ENCODE data around the gene IMP3. TPM values are rescaled to one million over a fixed set of nuclear protein-coding genes. Genes with fewer than 3 reads are reported as not detected.

The IMP3 gene
- total and polyA plus RNA-seq, 10 donors = 51.3 to 177 (median 103) TPM

- Histone ChIP-seq H3K27me3 (replicated peaks in 1 of 7) (no peaks in the 10 kb centered on the region), H3K9me3 (no peaks in the 10 kb centered on the region), H3K36me3 (peaks cover 0 to 12% (median 4%) of the 10 kb centered on the region in 6 donors), H3K4me1 (peaks cover 2 to 61% (median 22%) of the 10 kb centered on the region in 6 donors), H3K27ac (peak overlapping the region in 2 of 8 donors; percentile 24 to 73), H3K4me3 (no peak overlapping the region)
- no peak for DNase-seq
- TF ChIP-seq, protein P1, sequence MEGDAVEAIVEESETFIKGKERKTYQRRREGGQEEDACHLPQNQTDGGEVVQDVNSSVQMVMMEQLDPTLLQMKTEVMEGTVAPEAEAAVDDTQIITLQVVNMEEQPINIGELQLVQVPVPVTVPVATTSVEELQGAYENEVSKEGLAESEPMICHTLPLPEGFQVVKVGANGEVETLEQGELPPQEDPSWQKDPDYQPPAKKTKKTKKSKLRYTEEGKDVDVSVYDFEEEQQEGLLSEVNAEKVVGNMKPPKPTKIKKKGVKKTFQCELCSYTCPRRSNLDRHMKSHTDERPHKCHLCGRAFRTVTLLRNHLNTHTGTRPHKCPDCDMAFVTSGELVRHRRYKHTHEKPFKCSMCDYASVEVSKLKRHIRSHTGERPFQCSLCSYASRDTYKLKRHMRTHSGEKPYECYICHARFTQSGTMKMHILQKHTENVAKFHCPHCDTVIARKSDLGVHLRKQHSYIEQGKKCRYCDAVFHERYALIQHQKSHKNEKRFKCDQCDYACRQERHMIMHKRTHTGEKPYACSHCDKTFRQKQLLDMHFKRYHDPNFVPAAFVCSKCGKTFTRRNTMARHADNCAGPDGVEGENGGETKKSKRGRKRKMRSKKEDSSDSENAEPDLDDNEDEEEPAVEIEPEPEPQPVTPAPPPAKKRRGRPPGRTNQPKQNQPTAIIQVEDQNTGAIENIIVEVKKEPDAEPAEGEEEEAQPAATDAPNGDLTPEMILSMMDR (IDR thresholded peaks at IDR 0.05 in 8 of 11, conservative IDR thresholded peaks at IDR 0.05 in 3 of 11) = no peak
- TF ChIP-seq POLR2A (IDR thresholded peaks at IDR 0.05) (no peak), POLR2AphosphoS5 (IDR thresholded peaks at IDR 0.05) (no peak)
- 84 to 92% (median 88%) methylated on average over 9 of the region's 9 CpGs for WGBS, 5 donors
- intact Hi-C loops (cut with DNase I; ENCODE audit: low total_unique reads) = no loop called here
Observed at GRCh38 chr15:75662823-75663519, 22.9 kb upstream of the IMP3 start.

GRCh38 chr15:75661756-75662140, 21.7 kb upstream of the IMP3 start:
- H3K36me3 ChIP-seq = peaks cover 0 to 25% (median 6%) of the 10 kb centered on the region in 6 donors
- TF ChIP-seq POLR2AphosphoS5 (IDR thresholded peaks at IDR 0.05) (no peak), POLR2A (IDR thresholded peaks at IDR 0.05) (no peak)
- TF ChIP-seq, protein P1 (IDR thresholded peaks at IDR 0.05 in 8 of 11, conservative IDR thresholded peaks at IDR 0.05 in 3 of 11) = no peak
- DNase-seq = no peak
- H3K4me3 ChIP-seq = no peak overlapping the region
- intact Hi-C loops (cut with DNase I; ENCODE audit: low total_unique reads) = no loop called here
- peaks cover 2 to 51% (median 16%) of the 10 kb centered on the region in 6 donors for H3K4me1 ChIP-seq
- H3K27me3 ChIP-seq (replicated peaks in 1 of 7) = no peaks in the 10 kb centered on the region
- H3K27ac ChIP-seq = peak overlapping the region in 7 of 8 donors; percentile 61 to 76 (median 73)
- H3K9me3 ChIP-seq = no peaks in the 10 kb centered on the region
- WGBS, 5 donors = 60 to 80% (median 67%) methylated on average over 3 of the region's 3 CpGs

DNA sequence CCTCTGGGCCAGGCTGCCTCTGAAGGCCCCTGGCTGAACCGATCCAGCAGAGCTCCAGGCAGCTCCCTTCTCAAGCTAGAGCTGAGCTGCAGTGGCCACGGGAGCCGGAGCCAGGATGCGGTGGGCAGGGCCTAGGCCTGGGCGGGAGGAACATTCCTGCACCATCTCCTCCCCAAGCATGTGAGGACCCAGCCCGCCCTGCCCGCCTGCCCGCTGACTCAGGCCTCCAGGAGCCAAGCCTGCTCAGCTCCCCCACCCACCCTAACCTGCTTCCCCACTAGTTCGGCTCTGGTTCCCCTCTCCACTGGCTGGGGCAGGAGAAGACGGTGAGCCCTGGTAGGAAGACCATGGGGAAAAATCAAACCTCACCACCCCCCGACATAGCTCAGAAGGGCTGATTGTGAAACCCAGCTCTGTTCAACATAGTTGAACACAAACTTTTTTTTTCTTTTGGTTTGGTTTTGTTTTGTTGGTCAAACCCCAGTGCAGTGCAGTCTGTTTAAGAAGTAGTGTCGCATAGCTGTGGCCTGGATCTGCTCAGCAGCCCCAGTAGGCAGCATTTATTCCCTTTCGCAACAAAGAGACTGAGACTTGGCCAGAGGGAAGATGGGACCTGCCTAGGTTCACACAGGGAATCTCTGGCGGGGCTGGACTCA, 21.2 kb upstream of the IMP3 start:
- Histone ChIP-seq H3K27ac (peak overlapping the region in 7 of 8 donors; percentile 61 to 76 (median 73)), H3K9me3 (no peaks in the 10 kb centered on the region), H3K27me3 (replicated peaks in 1 of 7) (no peaks in the 10 kb centered on the region), H3K4me1 (peaks cover 0 to 46% (median 11%) of the 10 kb centered on the region in 6 donors), H3K4me3 (no peak overlapping the region), H3K36me3 (peaks cover 0 to 30% (median 6%) of the 10 kb centered on the region in 6 donors)
- DNase-seq = peak; percentile 85
- WGBS, 5 donors = 70 to 82% (median 74%) methylated on average over 9 to 14 of the region's 14 CpGs
- intact Hi-C loops (cut with DNase I; ENCODE audit: low total_unique reads) = no loop called here
- no peak for TF ChIP-seq POLR2A (IDR thresholded peaks at IDR 0.05)
- TF ChIP-seq POLR2AphosphoS5 (IDR thresholded peaks at IDR 0.05) = peak; percentile 65 to 83 (median 72)

- Histone ChIP-seq H3K27ac (peak overlapping the region in 6 of 8 donors; percentile 55 to 76 (median 71)), H3K4me1 (peaks cover 2 to 48% (median 12%) of the 10 kb centered on the region in 6 donors), H3K36me3 (peaks cover 0 to 30% (median 6%) of the 10 kb centered on the region in 6 donors), H3K9me3 (no peaks in the 10 kb centered on the region), H3K4me3 (no peak overlapping the region), H3K27me3 (replicated peaks in 1 of 7) (no peaks in the 10 kb centered on the region)
- 72 to 88% (median 80%) methylated on average over 15 to 17 of the region's 17 CpGs for WGBS, 5 donors
- intact Hi-C loops (cut with DNase I; ENCODE audit: low total_unique reads) = no loop called here
- DNase-seq = no peak
- TF ChIP-seq POLR2A (IDR thresholded peaks at IDR 0.05) (no peak), POLR2AphosphoS5 (IDR thresholded peaks at IDR 0.05) (no peak)
- TF ChIP-seq, protein P1 (IDR thresholded peaks at IDR 0.05 in 8 of 11, conservative IDR thresholded peaks at IDR 0.05 in 3 of 11) = no peak
Observed at GRCh38 chr15:75659928-75660645, 20.1 kb upstream of the IMP3 start.
